ENCODE measurements around the gene TIAL1. TPM values are rescaled to one million over a fixed set of nuclear protein-coding genes. Genes with fewer than 3 reads are reported as not detected.

TIAL1 gene
- total and polyA plus RNA-seq, 2 experiments from 2014 or later: 92.6 to 131 TPM

GRCh38 chr10:119541046-119541445 lies 55.7 kb downstream of the TIAL1 start (continued):
- no peak for TF ChIP-seq ZNF462 (CRISPR knock-in tag; IDR thresholded peaks at IDR 0.05)

DNA sequence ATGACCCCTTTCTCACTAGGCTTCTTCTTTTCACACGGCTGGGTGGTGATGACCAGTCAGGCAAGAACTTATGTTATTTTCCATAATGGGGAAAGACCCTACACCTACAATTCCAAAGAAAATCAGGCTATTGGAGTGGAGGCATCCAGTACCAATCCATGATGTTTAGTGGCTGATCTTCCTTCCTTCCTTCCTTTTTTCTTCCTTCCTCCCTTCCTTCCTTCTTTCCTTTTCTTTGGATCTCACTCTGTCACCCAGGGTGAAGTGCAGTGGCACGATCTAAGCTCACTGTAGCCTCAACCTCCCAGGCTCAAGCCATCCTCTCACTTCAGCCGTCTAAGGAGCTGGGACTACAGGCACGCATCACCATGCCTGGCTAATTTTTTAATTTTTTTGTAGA lies 56.7 kb downstream of the TIAL1 start:
- Histone ChIP-seq H3K4me1 (ENCODE audit: insufficient read depth) (peaks cover 13% of the 10 kb centered on the region; the same call in 1 of the 2 replicates), H4K20me1 (replicated peaks; ENCODE audit: insufficient read depth) (no peaks in the 10 kb centered on the region; the same call in 1 of the 2 replicates), H3K36me3 (ENCODE audit: insufficient read depth) (no peaks in the 10 kb centered on the region), H3K27me3 (ENCODE audit: insufficient read depth) (peaks cover 50% of the 10 kb centered on the region), H2AFZ (no peak overlapping the region), H3K4me2 (no peak overlapping the region), H3F3A (replicated peaks; ENCODE audit: low read depth) (peaks cover 9% of the 10 kb centered on the region; the same call in 1 of the 2 replicates), H3K79me2 (replicated peaks; ENCODE audit: insufficient read depth) (no peaks in the 10 kb centered on the region), H3K9me2 (ENCODE audit: insufficient read depth) (no peaks in the 10 kb centered on the region), H3K4me3 (no peak overlapping the region), H3K27ac (ENCODE audit: low read depth) (no peak overlapping the region)
- Mint-ChIP-seq H3K27me3 (ENCODE audit: insufficient read depth, low read depth, poor library complexity) (peaks cover 49% of the 10 kb centered on the region), H3K4me1 (peaks cover 31% of the 10 kb centered on the region), H3K4me3 (no peak overlapping the region), H3K27ac (no peak overlapping the region), H3K36me3 (ENCODE audit: low read depth) (peaks cover 3% of the 10 kb centered on the region; the same call in 1 of the 3 replicates), H3K9me3 (no peaks in the 10 kb centered on the region)
- ATAC-seq (no peak), DNase-seq (ENCODE audit: low spot score) (no peak)
- TF ChIP-seq ZNF114 (CRISPR knock-in tag; IDR thresholded peaks at IDR 0.05): no peak
- TF ChIP-seq, protein P1, sequence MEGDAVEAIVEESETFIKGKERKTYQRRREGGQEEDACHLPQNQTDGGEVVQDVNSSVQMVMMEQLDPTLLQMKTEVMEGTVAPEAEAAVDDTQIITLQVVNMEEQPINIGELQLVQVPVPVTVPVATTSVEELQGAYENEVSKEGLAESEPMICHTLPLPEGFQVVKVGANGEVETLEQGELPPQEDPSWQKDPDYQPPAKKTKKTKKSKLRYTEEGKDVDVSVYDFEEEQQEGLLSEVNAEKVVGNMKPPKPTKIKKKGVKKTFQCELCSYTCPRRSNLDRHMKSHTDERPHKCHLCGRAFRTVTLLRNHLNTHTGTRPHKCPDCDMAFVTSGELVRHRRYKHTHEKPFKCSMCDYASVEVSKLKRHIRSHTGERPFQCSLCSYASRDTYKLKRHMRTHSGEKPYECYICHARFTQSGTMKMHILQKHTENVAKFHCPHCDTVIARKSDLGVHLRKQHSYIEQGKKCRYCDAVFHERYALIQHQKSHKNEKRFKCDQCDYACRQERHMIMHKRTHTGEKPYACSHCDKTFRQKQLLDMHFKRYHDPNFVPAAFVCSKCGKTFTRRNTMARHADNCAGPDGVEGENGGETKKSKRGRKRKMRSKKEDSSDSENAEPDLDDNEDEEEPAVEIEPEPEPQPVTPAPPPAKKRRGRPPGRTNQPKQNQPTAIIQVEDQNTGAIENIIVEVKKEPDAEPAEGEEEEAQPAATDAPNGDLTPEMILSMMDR (conservative IDR thresholded peaks at IDR 0.05; ENCODE audit: low read depth in 2 of 2): no peak
- no peak for TF ChIP-seq STAT1 (IDR thresholded peaks at IDR 0.05; ENCODE audit: unreplicated experiment)
- no peak for TF ChIP-seq NANOG (IDR thresholded peaks at IDR 0.05; ENCODE audit: borderline replicate concordance)
- no peak for TF ChIP-seq EZH2 (IDR thresholded peaks at IDR 0.05; ENCODE audit: low read depth, unreplicated experiment)
- TF ChIP-seq, protein P2, sequence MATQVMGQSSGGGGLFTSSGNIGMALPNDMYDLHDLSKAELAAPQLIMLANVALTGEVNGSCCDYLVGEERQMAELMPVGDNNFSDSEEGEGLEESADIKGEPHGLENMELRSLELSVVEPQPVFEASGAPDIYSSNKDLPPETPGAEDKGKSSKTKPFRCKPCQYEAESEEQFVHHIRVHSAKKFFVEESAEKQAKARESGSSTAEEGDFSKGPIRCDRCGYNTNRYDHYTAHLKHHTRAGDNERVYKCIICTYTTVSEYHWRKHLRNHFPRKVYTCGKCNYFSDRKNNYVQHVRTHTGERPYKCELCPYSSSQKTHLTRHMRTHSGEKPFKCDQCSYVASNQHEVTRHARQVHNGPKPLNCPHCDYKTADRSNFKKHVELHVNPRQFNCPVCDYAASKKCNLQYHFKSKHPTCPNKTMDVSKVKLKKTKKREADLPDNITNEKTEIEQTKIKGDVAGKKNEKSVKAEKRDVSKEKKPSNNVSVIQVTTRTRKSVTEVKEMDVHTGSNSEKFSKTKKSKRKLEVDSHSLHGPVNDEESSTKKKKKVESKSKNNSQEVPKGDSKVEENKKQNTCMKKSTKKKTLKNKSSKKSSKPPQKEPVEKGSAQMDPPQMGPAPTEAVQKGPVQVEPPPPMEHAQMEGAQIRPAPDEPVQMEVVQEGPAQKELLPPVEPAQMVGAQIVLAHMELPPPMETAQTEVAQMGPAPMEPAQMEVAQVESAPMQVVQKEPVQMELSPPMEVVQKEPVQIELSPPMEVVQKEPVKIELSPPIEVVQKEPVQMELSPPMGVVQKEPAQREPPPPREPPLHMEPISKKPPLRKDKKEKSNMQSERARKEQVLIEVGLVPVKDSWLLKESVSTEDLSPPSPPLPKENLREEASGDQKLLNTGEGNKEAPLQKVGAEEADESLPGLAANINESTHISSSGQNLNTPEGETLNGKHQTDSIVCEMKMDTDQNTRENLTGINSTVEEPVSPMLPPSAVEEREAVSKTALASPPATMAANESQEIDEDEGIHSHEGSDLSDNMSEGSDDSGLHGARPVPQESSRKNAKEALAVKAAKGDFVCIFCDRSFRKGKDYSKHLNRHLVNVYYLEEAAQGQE (IDR thresholded peaks at IDR 0.05; ENCODE audit: unreplicated experiment): no peak
- TF ChIP-seq EZH2phosphoT487 (IDR thresholded peaks at IDR 0.05; ENCODE audit: unreplicated experiment): no peak
- TF ChIP-seq, protein P3, sequence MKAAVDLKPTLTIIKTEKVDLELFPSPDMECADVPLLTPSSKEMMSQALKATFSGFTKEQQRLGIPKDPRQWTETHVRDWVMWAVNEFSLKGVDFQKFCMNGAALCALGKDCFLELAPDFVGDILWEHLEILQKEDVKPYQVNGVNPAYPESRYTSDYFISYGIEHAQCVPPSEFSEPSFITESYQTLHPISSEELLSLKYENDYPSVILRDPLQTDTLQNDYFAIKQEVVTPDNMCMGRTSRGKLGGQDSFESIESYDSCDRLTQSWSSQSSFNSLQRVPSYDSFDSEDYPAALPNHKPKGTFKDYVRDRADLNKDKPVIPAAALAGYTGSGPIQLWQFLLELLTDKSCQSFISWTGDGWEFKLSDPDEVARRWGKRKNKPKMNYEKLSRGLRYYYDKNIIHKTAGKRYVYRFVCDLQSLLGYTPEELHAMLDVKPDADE (IDR thresholded peaks at IDR 0.05): no peak
- no peak for TF ChIP-seq JUNB (IDR thresholded peaks at IDR 0.05; ENCODE audit: unreplicated experiment)
